Measurements from ENCODE around the gene AKAIN1.

DNA sequence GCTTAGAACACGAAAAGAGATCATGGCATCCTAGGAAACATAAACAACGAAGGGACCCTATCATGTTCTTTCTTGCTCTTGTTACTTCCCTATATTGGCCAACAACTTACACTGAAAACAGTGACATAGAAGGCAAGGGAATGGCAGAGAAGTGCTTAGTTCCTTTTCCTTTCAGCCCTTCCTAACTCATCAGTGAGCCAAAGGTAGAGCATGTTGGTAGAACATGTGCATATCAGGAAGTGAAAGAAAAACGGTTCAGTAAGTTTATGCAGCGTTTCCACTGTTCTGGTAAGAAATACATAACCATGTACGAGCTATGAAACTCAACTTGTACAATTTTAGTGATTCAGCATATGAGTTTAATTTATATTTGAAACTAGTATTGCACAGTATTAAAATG is 21.7 kb downstream of the AKAIN1 start:
- TF ChIP-seq, protein P1, sequence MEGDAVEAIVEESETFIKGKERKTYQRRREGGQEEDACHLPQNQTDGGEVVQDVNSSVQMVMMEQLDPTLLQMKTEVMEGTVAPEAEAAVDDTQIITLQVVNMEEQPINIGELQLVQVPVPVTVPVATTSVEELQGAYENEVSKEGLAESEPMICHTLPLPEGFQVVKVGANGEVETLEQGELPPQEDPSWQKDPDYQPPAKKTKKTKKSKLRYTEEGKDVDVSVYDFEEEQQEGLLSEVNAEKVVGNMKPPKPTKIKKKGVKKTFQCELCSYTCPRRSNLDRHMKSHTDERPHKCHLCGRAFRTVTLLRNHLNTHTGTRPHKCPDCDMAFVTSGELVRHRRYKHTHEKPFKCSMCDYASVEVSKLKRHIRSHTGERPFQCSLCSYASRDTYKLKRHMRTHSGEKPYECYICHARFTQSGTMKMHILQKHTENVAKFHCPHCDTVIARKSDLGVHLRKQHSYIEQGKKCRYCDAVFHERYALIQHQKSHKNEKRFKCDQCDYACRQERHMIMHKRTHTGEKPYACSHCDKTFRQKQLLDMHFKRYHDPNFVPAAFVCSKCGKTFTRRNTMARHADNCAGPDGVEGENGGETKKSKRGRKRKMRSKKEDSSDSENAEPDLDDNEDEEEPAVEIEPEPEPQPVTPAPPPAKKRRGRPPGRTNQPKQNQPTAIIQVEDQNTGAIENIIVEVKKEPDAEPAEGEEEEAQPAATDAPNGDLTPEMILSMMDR (IDR thresholded peaks at IDR 0.05; ENCODE audit: low read length), result no peak
- TF ChIP-seq EZH2 (optimal IDR thresholded peaks at IDR 0.05; ENCODE audit: low read depth, low read length), result no peak
- TF ChIP-seq EZH2phosphoT487 (IDR thresholded peaks at IDR 0.05; ENCODE audit: low read length), result no peak
